ENCODE measurements around the gene FKBP7.
"Not testable (repeated sequence)": the region's sequence is repeated elsewhere in the genome, so short reads cannot be mapped to it uniquely, and the experiment has no call there.

The FKBP7 gene, protein sequence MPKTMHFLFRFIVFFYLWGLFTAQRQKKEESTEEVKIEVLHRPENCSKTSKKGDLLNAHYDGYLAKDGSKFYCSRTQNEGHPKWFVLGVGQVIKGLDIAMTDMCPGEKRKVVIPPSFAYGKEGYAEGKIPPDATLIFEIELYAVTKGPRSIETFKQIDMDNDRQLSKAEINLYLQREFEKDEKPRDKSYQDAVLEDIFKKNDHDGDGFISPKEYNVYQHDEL

DNA sequence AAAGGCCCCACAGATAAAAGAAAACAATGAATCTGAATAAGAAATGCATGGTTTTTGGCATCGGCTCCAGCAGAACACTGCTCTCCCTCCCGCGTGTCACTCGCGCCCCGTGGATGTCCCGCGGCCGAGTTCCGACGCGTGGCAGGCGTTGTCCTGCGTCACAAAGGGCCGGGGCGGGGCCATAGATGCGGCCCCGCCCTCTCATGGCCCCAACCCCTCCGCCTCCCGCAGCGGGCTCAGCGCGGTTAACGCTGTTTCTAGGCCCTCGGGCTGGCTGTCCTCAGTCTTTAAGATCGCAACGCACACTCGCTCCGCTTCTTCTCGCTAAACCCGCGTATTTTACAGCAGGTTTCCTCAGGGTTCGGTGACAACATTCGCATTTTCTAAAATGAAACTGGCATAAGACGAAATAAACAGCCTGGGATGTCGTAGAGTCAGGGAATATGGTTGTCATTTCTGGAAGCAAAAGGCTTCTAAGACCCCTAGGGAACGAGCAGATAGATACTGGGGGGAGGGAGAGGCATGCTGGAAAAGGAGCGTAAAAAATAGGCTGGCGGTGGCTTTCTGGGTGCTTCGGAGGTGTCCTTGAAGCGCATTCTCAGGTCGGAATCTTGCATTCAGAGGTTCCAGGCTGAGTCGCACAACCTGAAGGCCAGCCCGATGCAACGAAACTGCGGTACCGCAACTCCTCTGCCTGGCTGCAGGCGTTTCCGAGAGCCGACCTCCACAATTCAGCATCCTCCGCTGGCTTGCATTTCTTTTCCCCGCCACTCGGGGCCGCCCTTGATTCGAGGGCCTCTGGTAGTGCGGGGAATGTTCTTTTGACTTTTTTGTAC, at the start of gene FKBP7:
TSS of gene FKBP7 (minus strand) at position 162 of the 836 bp plus-strand sequence. CDS start at position 61, 101 bp downstream.
- DNase-seq, result peak; percentile 75

DNA sequence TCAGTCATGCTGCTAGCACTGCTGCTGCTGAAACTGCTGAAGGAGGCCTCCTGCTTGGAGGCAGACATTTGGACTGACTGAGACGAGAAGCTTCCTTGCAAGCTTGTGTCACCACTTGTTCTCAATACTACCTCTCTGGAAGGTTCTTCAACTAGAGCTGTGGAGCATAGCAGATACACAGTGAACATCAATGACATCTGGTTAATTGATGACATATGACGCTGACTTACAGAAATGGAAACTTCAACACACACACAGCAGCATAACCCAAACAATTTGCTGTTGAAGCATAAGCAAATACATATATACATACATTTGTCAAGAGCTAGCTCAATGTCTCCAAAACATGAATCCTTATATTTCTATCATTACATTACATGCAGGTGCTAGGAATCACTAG, 49.2 kb upstream of the FKBP7 start:
- no peak for DNase-seq

DNA sequence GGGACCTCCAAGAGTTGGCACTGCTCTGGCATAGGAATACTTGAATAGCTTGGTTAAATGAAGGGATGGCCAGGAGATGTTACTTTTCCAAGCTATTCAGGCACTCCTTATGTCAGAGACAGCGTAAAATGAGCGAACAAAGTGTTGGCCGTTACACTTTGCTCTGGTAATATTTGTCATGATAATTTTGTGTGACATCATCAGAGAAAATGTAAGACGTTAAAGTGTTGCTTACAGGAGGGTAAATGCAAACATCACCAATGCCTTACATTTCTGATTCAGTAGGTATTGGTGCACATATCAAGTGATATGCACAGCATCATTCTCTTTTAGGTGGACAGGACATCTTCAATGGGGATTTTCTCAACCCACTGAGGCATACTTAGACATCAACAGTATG, 47.9 kb upstream of the FKBP7 start:
- no peak for DNase-seq

DNA sequence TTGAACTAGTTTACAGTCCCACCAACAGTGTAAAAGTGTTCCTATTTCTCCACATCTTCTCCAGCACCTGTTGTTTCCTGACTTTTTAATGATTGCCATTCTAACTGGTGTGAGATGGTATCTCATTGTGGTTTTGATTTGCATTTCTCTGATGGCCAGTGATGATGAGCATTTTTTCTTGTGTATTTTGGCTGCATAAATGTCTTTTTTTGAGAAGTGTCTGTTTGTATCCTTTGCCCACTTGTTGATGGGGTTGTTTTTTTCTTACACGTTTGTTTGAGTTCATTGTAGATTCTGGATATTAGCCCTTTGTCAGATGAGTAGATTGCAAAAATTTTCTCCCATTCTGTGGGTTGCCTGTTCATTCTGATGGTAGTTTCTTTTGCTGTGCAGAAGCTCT, 47.1 kb upstream of the FKBP7 start:
- not testable (repeated sequence) for DNase-seq

DNA sequence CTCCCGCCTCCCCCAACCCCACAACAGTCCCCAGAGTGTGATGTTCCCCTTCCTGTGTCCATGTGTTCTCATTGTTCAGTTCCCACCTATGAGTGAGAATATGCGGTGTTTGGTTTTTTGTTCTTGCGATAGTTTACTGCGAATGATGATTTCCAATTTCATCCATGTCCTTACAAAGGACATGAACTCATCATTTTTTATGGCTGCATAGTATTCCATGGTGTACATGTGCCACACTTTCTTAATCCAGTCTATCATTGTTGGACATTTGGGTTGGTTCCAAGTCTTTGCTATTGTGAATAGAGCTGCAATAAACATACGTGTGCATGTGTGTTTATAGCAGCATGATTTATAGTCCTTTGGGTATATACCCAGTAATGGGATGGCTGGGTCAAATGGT, 46.6 kb upstream of the FKBP7 start:
- DNase-seq, result not testable (repeated sequence)

DNA sequence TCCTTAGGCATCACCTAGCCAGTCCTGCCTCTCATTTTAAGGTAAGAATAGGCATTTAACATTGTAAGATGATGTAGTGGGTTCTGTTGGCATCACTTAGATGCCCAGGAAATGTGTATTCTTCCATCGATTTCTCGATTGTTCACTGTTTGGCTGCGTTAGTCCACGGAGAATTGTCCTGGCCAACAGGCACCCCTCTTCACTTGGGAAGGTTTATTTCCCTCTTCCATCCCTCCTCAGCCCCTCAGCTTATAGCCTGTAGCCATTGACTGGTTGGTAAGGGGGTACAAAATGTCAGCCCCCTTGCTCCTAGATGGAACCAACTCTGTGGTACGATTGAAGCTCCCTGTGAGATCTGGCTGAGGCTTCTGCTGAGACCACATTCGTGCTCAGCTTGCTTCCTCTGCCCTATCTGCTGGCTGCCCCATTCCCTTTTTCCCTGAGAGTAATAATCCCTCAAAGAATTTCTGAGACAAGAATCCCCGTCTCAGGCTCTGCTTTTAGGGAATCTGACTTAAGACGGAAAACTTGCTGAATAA, 45.3 kb upstream of the FKBP7 start:
- DNase-seq, result no peak

DNA sequence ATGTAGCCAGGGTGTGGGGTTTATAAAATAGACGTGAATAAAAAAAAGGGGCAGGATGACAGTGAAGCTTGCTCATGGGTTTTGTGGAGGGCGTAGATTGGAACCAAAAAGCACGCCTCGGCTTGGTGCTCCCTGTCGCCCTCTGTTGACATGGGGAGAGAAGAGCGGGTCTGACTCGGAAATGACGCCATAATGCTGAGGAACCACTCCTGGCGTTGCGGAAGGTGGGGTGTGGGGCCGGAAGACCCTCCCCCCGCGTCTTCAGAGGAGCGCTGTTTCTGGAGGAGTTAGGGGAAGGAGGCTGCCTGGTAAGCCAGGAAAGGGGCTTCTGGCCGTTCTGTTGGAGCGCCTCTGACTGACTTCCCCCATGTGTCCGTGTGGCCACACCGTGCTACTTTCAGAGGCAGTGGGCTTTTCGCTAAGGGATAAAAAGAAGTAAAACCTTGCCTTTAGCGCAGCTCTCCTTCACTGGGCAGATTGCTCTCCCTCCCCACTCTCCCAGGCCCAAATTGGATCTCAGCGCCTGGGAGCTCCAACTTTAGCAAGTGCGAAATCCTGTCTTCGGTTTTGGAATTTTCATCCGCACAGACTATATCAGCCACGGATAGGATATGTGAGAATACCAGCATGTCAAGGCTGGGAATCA, 44.7 kb upstream of the FKBP7 start:
- peak; percentile 65 for DNase-seq

DNA sequence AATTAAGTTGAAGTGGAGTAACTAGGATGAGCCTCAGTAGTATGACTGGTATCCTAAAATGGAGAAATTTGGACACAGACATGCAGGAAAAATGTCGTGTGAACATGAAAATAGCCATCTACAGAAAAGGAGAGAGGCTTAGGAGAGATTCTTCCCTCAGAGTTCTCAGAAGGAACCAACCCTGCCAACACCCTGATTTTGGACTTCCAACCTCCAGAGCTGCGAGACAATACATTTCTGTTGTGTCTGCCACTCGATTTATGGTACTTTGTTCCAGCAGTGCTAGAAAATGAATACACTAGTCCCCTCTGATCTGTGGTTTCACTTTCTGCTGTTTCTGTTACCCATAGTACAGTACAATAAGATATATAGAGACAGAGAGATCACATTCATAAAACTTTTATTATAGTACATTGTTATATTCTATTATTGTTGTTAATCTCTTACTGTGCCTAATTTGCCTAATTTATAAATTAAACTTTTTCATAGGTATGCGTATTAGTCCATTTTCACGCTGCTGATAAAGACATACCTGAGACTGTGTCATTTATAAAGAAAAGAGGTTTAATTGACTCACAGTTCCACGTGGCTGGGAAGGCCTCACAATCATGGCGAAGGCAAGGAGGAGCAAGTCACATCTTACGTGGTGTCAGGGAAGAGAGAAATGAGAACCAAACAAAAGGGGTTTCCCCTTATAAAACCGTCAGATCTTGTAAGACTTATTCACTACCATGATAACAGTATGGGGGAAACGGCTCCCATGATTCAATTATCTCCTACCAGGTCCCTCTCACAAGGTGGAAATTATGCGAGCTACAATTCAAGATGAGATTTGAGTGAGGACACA, 43.1 kb upstream of the FKBP7 start:
- DNase-seq, result no peak

DNA sequence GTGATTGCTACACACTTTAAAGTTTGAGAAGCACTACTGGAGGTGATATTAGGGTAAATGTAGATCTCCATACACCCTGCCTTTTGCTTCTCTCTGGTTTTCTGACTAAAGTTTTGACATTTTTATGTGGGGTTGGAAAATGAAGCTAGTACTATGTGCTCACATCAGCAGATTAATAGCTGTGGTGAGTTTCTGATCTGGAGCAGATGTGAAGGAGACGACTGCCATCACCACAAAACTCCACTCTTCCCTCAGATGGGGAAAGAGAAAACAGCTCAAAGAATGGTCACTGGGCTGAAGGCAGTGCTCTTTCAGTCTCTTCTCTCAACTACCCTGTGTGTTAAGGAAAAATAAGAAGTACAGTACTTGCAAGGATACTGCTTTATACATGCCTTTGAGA, 39.1 kb upstream of the FKBP7 start:
- DNase-seq, result no peak

DNA sequence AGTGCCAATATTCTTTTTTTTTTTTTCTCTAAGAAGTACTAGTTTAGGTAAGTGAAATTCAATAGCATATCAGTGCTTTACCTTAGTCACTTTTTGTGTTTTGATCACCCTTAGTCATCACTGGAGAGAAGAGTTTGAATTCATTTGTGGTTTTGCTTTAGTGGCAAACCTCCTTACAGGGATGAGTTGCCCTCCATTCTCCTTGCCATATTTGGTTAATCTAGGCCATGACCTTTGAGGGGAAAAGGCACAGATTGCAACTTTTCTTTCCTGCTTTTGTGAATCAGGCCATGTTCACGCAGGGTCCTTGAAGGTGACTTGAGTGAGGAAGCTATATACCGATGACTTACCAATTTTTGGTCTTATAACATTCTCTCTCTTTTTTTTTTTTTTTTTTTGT, 36.3 kb upstream of the FKBP7 start:
- DNase-seq, result no peak

DNA sequence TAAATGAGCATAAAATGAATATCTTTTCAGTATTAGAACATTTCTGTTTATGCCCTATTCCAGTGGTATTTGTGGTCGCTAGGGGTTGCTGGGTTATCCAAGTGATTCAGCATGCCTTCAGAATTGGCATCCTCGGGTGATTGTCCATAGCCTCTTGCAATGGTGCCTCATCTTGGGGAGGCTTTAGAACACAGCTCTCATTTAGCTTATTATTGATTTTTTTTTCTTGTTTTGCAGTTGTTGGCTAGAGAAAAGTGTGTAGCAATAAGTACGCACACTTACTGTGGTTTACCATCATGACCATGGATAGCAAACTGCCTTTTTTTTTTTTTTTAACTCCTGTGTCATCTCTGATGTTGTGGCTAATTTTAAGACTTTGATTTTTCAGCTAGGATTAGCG, 35.5 kb upstream of the FKBP7 start:
- no peak for DNase-seq

DNA sequence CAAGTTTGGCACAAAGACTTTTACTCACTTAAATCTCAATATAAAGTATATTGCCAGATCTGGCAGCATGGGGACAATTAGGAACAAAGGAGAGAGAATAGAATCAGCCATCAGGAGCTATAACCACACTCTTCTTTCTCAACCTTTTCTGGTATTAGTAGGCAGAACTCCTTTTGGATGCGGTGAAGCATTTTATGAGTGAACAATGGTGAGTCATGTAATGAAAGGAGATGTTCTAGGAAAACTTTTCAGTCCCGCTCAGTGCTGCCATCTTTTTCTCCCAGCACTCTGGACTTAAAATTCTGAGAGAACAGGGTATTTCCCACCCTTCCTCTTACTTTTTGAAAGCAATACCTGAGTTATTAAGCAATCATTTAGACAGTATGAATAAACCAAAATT, 34.1 kb upstream of the FKBP7 start:
- DNase-seq, result no peak

DNA sequence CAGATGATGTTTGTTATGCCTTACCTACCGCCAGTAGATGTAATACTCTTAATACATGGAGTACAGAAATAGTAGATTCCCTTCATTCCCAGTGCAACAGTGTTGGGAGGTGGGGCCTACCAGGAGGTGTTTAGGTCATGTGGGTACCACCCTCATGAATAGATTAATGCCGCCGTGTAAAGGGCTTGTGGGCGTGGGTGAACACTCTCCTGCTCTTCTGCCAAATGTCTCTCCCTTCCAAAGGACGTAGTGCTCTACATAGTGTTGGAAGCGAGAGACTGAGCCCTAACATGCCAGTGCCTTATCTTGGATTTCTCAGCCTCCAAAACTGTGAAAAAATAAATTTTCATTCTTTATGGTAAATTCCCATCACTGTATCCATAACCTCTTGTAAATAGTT, 32.0 kb upstream of the FKBP7 start:
- no peak for DNase-seq

DNA sequence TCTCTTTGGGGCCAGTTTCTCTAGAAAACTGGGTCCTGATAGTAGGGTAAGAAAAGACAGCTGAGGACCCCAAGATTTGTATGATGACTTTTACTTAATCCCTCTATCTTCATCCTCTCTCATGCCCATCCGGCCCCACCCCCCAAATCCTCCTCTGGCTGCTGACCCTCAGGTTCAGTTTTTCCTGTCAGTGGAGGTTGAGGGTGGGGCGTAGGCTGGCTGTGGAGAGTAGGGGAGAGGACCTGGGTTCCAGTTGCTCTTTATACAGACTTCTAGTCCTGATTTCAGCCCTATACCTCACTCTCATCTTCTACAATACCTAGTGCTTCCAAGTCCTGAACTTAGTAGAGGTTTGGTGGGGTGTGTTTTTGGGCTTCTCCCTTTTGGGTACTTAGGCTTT, 30.2 kb upstream of the FKBP7 start:
- no peak for DNase-seq

DNA sequence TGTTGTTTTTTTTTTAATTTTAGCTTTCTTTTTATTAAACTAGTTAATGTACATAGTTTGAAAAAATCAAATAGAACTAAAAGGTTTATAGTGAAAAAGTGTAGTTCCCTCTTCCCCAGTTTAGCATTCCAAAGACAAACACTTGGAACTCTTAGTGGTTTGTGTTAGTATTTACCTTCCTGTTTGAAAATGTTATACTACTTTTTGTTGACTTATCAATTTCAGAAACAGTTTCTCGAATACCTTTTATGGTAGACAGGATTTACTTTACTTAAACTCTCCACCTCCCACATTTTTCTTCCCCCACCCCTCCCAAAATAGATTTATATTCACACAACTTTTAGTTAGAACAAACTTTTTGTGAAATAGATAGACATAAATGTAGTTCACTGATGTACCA, 28.5 kb upstream of the FKBP7 start:
- DNase-seq, result no peak

DNA sequence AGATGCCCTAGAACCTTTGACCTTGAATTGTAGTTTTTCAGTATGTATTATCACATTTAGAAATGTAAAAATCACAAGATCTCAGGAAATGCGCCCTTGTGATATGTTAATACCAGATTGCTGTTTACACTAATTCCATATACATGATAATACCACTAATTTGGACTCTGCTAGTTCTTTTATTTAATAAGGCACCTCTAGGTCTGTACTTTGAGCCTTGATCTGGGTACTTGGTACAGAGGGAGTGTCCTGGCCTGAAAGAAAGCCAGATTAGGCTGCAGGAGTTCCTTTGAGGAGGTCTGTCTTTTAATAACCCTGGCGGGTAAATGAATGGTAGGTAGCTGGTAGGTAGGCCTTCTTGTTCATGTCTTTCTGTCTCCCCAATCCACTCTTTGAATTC, 28.1 kb upstream of the FKBP7 start:
- no peak for DNase-seq

DNA sequence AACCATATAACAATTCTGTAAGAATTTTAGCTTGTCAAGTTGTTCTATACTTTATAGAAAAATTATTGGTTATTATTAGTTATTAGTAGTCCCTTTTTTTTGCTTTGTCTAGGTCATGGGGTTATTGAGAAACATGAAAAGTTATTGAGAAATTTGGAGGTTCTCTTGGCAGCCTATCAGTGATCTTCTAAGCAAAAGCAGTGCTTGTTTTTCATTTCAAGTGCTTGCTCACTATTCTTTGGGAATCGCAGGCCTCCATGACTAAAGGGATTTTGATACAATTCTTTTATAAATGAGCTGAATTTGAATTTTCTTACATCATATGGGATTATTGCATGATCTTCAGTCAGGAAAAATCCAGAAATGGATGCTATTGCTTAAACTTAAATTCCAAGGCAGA, 27.7 kb upstream of the FKBP7 start:
- DNase-seq, result no peak

DNA sequence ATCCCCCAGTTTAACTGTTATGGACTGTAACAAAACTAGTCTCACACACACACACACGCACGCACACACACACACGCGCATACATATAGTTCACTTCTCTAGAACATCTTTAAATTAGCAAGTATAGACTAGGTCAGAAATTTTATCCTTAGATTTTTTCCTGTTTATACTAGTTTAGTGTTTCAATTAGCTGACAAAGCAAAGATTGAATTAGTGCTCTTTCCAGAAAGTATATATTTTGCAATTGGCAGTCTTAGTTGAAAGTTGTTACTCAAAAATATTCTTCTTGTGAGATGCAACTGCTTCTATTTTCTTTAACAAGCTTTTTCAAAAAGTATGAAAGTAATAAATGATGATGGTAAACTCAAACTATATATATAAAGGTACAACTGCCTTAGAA, 24.4 kb upstream of the FKBP7 start:
- DNase-seq, result no peak

DNA sequence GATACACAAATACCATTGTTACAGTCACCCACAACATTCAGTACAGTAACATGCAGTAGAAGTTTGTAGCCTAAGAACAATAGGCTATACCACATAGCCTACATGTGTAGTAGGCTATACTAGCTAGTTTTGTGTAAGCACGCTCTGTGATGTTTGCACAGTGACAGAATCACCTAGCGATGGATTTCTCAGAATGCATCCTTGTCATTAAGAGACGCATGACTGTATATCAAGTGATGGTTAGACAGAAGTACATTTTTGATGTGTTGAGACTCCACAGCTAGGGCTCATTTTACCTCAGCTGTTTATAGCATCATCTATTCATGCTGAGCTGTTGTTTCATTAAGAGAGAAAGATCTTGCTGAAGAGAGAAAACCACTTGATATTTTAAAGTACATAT, 21.2 kb upstream of the FKBP7 start:
- no peak for DNase-seq

DNA sequence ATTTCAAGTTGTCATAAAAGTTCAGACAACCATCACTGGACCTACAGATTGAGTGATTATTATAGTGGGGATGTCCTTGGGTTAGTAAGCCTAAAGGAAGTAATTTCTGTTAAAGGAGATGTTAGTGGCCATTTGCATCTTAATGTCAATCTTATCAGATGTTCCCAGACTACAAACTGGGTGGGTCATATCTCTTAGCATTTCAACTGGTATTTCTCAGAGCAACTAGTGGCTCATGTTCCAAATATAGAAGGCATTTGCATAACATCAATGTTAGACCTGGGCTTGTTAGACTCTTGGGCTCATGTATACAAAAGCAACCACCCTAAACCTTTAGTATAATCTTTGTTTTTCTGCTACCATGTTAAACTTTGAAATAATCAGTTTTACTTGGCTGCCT, 19.7 kb upstream of the FKBP7 start:
- no peak for DNase-seq

DNA sequence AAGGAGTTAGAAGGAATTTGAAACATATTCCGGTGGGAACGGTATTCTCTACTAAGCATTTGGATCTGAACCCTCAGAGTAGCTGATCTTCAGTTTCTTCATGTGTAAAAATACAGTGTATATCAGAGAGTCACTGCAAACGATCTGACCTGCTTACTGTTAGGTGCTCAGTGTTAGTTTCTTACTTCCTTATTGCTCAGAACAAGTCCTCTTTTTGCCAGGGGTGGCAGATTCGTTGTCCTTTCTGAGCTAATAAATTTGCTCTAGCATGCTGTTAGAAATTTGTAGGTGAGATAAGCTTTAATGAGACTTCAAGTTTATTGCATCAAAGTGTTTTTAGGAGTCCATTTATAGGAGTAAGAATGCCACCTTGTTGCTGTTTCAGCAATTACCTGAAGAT, 17.6 kb upstream of the FKBP7 start:
- DNase-seq, result no peak

DNA sequence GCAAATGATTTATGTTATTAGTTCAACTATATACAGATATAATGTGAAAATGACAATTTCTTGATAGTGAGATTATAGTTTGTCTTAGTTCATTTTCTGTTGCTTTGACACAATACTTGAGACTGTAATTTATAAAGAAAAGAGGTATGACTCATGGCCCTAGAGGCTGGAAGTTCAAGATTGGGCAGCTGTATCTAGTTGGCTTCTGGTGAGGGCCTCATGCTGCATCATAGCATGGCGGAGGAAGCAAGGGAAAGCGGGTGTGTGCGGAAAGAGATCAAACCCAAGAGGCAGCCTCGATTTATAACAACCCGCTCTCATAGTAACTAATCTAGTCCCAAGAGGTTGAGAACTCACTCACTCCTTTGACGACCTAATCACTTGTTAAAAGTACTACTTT, 13.2 kb upstream of the FKBP7 start:
- DNase-seq, result no peak

DNA sequence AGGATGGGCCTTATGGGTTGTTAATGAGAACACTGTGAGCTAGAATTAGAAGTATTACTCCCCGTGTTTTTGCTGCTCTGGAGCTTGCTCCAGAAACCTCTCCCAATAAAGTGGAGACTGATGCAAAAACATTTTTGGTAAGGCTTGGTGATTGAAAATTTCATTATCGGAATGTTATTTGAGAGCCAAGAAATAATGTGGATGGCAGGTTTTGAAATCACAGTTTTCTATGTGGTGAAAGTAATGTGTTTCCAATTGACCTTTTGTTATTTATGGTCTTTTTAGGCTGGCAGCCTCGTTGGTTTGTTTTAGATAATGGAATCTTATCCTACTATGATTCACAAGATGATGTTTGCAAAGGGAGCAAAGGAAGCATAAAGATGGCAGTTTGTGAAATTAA, 7.0 kb upstream of the FKBP7 start:
- no peak for DNase-seq
